Measurements from ENCODE around the gene PTPRE.

PTPRE gene

DNA sequence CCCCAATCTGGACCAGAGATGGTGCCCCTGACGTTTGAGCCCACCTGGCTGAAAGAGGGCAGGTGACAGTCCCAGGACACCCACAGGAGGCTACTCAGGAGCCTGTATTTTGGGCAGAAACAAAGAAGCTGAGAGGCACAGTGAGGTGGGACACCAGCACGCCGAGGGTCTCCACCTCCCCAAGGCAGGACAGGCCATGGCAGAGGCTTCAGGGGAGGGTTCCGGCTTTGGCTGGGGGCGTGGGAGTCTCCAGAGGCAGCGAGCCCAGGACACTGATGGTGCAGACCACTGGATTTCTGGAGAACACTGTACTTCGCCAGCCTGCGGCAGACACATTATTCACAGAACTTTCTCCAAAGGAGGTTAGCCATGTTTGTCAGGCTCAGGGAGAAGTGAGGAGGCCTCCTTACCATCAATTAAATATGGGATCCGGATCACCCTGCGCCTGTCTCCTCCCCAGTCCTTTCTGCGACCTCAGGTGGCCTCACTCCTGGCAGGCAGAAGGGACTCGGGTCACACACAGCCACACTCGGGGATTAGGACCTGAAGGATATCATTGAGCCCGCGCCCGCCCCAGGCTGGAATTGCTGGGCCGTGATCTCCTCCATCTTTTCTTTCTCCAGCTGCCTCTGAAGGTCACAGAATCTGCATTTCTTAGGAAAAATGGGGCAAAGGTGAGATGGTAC is 121.1 kb downstream of the PTPRE start:
- TF ChIP-seq MYC (IDR thresholded peaks at IDR 0.05; ENCODE audit: low read depth, low read length) (no peak), POLR2A (IDR thresholded peaks at IDR 0.05; ENCODE audit: extremely low read depth, insufficient read length) (no peak)
- TF ChIP-seq, protein P1, sequence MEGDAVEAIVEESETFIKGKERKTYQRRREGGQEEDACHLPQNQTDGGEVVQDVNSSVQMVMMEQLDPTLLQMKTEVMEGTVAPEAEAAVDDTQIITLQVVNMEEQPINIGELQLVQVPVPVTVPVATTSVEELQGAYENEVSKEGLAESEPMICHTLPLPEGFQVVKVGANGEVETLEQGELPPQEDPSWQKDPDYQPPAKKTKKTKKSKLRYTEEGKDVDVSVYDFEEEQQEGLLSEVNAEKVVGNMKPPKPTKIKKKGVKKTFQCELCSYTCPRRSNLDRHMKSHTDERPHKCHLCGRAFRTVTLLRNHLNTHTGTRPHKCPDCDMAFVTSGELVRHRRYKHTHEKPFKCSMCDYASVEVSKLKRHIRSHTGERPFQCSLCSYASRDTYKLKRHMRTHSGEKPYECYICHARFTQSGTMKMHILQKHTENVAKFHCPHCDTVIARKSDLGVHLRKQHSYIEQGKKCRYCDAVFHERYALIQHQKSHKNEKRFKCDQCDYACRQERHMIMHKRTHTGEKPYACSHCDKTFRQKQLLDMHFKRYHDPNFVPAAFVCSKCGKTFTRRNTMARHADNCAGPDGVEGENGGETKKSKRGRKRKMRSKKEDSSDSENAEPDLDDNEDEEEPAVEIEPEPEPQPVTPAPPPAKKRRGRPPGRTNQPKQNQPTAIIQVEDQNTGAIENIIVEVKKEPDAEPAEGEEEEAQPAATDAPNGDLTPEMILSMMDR (IDR thresholded peaks at IDR 0.05; ENCODE audit: low read depth, low read length), result no peak
- TF ChIP-seq, protein P2, sequence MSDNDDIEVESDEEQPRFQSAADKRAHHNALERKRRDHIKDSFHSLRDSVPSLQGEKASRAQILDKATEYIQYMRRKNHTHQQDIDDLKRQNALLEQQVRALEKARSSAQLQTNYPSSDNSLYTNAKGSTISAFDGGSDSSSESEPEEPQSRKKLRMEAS (IDR thresholded peaks at IDR 0.05; ENCODE audit: low read depth, low read length), result no peak
- H3K4me3 ChIP-seq (ENCODE audit: low read depth, low read length), result no peak overlapping the region
- DNase-seq (ENCODE audit: low read depth), result no peak

DNA sequence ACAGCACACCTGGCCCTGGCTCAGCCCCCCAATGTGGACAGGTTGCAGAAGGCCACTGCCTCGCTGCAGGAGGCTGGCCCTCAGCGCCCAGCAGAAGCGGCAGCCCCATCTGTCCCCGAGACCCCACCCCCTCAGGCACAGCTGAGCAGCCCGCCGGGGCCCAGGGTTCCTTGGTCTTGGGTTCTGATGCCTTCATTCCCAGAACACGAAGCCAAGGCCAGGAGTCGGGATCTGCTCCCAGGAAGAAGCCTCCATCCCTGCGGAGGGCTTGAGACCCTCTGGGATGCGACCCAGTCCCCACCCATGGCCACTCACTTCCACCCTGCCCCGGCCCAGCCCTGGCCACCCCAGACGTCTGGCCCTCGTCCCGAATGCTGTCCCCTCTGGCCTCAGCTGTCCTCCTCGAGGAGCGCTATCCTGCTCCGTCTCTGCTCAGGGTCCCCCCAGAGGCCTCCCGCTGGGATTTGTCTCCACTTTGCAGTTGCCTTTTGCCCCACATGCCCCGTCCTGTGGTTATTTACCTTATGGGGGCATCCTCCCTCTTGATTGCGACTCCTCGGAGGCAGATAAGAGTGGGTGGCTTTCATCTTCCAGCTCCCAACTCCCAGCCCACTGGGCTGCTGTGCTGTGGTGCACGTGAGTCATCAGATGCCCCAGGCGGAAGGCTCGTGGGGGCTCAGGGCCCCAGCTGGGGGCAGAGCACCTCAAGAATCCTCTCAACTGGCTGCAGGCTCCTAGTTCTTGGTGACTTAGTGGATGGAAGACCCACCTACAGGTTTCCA is 121.8 kb downstream of the PTPRE start:
- TF ChIP-seq, protein P1 (IDR thresholded peaks at IDR 0.05; ENCODE audit: low read depth, low read length), result no peak
- TF ChIP-seq POLR2A (IDR thresholded peaks at IDR 0.05; ENCODE audit: extremely low read depth, insufficient read length) (no peak), MYC (IDR thresholded peaks at IDR 0.05; ENCODE audit: low read depth, low read length) (no peak)
- TF ChIP-seq, protein P2 (IDR thresholded peaks at IDR 0.05; ENCODE audit: low read depth, low read length), result no peak
- peak; percentile 72 for DNase-seq (ENCODE audit: low read depth)
- no peak overlapping the region for H3K4me3 ChIP-seq (ENCODE audit: low read depth, low read length)

DNA sequence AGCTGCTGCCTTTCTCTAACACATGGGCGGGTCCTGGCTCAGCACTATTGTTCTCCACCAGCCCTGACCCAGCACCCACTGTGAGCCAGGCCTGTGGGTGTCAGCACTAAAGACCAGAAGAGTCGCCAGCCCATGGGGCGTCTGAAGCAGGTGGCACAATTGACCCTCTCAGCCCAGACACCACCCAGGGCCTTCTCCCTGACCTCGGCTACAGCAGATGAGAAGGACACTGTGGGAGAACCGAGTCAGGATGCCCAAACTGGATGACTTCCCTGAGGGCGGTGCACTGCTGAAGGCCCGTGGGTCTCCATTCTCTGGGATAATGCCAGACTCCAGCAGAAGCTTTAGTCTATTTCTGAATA is 122.4 kb downstream of the PTPRE start:
- no peak for DNase-seq (ENCODE audit: low read depth)
- H3K4me3 ChIP-seq (ENCODE audit: low read depth, low read length), result no peak overlapping the region
- TF ChIP-seq, protein P2 (IDR thresholded peaks at IDR 0.05; ENCODE audit: low read depth, low read length), result no peak
- TF ChIP-seq, protein P1 (IDR thresholded peaks at IDR 0.05; ENCODE audit: low read depth, low read length), result no peak
- TF ChIP-seq POLR2A (IDR thresholded peaks at IDR 0.05; ENCODE audit: extremely low read depth, insufficient read length) (no peak), MYC (IDR thresholded peaks at IDR 0.05; ENCODE audit: low read depth, low read length) (no peak)

DNA sequence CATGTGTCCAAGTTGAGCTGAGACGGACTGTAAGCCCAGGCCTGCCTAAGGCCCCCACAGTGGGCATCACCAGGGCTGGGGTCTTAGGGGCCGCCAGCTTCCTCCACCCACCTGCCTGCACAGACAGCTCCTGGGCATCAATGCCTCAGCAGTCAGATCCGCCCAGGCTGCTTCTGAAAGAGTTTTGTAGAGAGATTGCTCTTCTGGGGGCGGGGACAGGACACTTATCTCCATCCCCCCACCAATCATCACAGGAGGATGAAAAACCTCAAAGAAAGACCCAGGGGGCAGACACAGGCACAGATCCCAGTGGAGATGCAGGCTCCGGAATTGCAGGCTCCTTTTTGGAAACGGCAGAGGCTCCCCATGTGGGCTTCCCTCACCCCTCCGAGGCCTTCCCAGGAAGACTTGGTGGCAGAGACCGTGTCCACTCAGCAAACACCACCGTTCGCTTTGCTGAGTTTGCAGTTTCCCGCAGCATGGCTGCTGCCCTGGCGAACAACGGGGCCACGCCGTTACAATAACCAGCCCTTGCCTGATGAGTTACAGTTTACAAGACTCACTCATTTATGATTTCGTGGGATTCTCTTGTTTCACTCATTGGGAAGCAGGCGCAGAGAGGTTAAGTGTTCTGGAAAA is 122.9 kb downstream of the PTPRE start:
- no peak for DNase-seq (ENCODE audit: low read depth)
- no peak overlapping the region for H3K4me3 ChIP-seq (ENCODE audit: low read depth, low read length)
- TF ChIP-seq, protein P2 (IDR thresholded peaks at IDR 0.05; ENCODE audit: low read depth, low read length), result no peak
- TF ChIP-seq POLR2A (IDR thresholded peaks at IDR 0.05; ENCODE audit: extremely low read depth, insufficient read length) (no peak), MYC (IDR thresholded peaks at IDR 0.05; ENCODE audit: low read depth, low read length) (no peak)
- TF ChIP-seq, protein P1 (IDR thresholded peaks at IDR 0.05; ENCODE audit: low read depth, low read length), result no peak

DNA sequence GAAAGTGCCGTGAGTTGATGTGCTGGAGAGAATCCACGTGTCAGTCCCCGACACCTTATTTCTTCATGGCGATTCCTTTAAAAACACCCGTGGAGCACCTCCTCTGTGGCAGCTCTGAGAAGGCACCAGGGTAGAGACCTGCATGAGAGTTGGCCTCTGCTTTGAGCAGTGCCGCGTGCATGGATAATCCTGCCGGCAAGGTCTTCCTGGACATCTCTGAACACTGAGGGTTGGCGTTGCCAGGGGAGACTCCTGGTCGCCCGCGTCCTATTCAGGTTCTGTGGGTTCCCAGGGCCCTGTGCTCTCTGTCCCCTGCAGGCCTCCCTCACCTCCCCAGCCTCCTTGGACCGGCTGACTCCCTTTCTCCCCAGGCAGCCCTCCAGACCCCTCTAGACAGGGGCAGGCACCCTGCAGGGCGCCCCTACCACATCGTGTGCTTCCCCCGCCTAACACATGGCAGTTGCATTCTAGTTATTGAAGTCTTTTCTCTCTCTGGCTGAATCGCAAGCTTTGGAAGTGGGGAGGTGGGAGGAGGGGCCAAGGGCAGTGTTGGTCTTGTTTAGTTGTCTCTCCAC is 123.7 kb downstream of the PTPRE start:
- TF ChIP-seq POLR2A (IDR thresholded peaks at IDR 0.05; ENCODE audit: extremely low read depth, insufficient read length) (no peak), MYC (IDR thresholded peaks at IDR 0.05; ENCODE audit: low read depth, low read length) (no peak)
- TF ChIP-seq, protein P1 (IDR thresholded peaks at IDR 0.05; ENCODE audit: low read depth, low read length), result no peak
- TF ChIP-seq, protein P2 (IDR thresholded peaks at IDR 0.05; ENCODE audit: low read depth, low read length), result no peak
- H3K4me3 ChIP-seq (ENCODE audit: low read depth, low read length), result no peak overlapping the region
- DNase-seq (ENCODE audit: low read depth), result no peak
